Measurements from ENCODE around the gene VPS13A.

VPS13A gene

DNA sequence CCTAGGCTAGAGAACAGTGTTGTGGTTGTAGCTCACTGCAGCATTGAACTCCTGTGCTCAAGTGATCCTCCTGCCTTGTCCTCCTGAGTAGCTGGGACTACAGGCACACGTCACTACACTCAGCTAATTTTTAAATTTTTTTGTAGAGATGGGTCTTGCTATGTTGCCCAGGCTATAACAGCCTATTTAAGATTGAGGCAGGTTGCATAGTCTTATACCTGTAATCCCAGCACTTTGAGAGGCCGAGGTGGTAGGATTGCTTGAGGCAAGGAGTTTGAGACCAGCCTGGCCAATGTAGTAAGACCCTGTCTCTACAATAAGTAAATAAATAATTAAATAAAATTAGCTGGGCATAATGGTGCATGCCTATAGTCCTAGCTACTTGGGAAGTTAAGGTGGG, 79.9 kb downstream of the VPS13A start:
- TF ChIP-seq YY1 (IDR thresholded peaks at IDR 0.05; ENCODE audit: low read depth) (no peak), EGR1 (IDR thresholded peaks at IDR 0.05) (no peak), TAF1 (IDR thresholded peaks at IDR 0.05; ENCODE audit: low read depth) (no peak), FOXM1 (IDR thresholded peaks at IDR 0.05; ENCODE audit: borderline replicate concordance, low read depth) (no peak), NFIC (IDR thresholded peaks at IDR 0.05) (no peak), CREB1 (IDR thresholded peaks at IDR 0.05; ENCODE audit: low read depth) (no peak), ZBTB7A (IDR thresholded peaks at IDR 0.05; ENCODE audit: low read depth) (no peak), EP300 (IDR thresholded peaks at IDR 0.05; ENCODE audit: borderline replicate concordance) (no peak), RAD21 (IDR thresholded peaks at IDR 0.05; ENCODE audit: low read depth) (no peak), TEAD4 (IDR thresholded peaks at IDR 0.05) (no peak), CEBPB (IDR thresholded peaks at IDR 0.05) (no peak), TCF12 (IDR thresholded peaks at IDR 0.05; ENCODE audit: low read depth) (no peak)
- TF ChIP-seq, protein P1, sequence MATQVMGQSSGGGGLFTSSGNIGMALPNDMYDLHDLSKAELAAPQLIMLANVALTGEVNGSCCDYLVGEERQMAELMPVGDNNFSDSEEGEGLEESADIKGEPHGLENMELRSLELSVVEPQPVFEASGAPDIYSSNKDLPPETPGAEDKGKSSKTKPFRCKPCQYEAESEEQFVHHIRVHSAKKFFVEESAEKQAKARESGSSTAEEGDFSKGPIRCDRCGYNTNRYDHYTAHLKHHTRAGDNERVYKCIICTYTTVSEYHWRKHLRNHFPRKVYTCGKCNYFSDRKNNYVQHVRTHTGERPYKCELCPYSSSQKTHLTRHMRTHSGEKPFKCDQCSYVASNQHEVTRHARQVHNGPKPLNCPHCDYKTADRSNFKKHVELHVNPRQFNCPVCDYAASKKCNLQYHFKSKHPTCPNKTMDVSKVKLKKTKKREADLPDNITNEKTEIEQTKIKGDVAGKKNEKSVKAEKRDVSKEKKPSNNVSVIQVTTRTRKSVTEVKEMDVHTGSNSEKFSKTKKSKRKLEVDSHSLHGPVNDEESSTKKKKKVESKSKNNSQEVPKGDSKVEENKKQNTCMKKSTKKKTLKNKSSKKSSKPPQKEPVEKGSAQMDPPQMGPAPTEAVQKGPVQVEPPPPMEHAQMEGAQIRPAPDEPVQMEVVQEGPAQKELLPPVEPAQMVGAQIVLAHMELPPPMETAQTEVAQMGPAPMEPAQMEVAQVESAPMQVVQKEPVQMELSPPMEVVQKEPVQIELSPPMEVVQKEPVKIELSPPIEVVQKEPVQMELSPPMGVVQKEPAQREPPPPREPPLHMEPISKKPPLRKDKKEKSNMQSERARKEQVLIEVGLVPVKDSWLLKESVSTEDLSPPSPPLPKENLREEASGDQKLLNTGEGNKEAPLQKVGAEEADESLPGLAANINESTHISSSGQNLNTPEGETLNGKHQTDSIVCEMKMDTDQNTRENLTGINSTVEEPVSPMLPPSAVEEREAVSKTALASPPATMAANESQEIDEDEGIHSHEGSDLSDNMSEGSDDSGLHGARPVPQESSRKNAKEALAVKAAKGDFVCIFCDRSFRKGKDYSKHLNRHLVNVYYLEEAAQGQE (IDR thresholded peaks at IDR 0.05; ENCODE audit: low read depth): no peak
- TF ChIP-seq, protein P2, sequence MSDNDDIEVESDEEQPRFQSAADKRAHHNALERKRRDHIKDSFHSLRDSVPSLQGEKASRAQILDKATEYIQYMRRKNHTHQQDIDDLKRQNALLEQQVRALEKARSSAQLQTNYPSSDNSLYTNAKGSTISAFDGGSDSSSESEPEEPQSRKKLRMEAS (IDR thresholded peaks at IDR 0.05): no peak
- TF ChIP-seq, protein P3, sequence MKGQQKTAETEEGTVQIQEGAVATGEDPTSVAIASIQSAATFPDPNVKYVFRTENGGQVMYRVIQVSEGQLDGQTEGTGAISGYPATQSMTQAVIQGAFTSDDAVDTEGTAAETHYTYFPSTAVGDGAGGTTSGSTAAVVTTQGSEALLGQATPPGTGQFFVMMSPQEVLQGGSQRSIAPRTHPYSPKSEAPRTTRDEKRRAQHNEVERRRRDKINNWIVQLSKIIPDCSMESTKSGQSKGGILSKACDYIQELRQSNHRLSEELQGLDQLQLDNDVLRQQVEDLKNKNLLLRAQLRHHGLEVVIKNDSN (IDR thresholded peaks at IDR 0.05): no peak

DNA sequence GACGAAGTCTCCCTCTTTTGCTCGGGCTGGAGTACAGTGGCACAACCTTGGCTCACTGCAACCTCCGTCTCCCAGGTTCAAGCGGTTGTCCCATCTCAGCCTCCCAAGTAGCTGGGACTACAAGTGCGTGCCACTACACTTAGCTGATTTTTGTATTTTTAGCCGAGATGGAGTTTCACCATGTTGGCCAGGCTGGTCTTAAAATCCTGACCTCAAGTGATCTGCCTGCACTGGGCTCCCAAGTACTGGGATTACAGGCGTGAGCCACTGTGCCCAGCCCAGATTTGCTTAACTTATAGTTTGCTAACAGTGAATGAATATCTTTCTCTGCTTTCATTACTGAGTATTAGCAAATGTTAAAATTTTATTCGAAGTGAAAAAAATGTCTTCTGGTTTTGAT, 84.3 kb downstream of the VPS13A start:
- TF ChIP-seq RAD21 (IDR thresholded peaks at IDR 0.05; ENCODE audit: low read depth) (no peak), CEBPB (IDR thresholded peaks at IDR 0.05) (no peak), FOXM1 (IDR thresholded peaks at IDR 0.05; ENCODE audit: borderline replicate concordance, low read depth) (no peak), TCF12 (IDR thresholded peaks at IDR 0.05; ENCODE audit: low read depth) (no peak), CREB1 (IDR thresholded peaks at IDR 0.05; ENCODE audit: low read depth) (no peak), EGR1 (IDR thresholded peaks at IDR 0.05) (no peak), TAF1 (IDR thresholded peaks at IDR 0.05; ENCODE audit: low read depth) (no peak), EP300 (IDR thresholded peaks at IDR 0.05; ENCODE audit: borderline replicate concordance) (no peak), YY1 (IDR thresholded peaks at IDR 0.05; ENCODE audit: low read depth) (no peak), NFIC (IDR thresholded peaks at IDR 0.05) (no peak), TEAD4 (IDR thresholded peaks at IDR 0.05) (no peak), ZBTB7A (IDR thresholded peaks at IDR 0.05; ENCODE audit: low read depth) (no peak)
- TF ChIP-seq, protein P2 (IDR thresholded peaks at IDR 0.05): no peak
- TF ChIP-seq, protein P1 (IDR thresholded peaks at IDR 0.05; ENCODE audit: low read depth): no peak
- TF ChIP-seq, protein P3 (IDR thresholded peaks at IDR 0.05): no peak

DNA sequence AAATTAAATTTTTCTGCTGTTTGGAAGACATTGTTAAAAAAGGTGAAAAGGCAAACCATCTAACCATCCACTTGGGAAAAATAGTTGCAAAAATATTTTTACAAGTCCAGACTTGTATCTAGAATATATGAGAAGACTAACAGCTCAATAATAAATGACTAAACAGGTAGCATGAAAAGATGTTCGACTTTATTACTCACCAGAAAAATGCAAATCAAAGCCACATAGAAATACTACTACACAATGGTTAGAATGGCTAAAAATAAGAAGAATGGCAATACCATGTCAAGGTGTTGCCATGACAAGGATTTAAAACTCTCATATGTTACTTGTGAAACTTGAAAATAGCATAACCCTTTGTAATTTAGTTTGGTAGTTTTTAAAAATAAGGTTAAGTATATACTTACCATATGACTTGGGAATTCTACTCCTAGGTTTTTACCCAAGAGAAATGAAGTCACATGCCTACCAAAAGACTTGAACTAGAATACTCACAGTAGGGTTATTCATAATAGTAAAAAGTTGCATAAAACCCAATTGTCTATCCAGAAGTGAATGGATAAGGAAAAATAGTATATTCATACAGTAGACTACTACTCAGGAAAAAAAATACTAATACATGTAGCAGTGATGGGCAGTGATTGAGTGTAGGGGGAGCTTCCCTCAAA, 93.8 kb downstream of the VPS13A start:
- TF ChIP-seq EP300 (IDR thresholded peaks at IDR 0.05; ENCODE audit: borderline replicate concordance) (no peak), EGR1 (IDR thresholded peaks at IDR 0.05) (no peak), YY1 (IDR thresholded peaks at IDR 0.05; ENCODE audit: low read depth) (no peak), RAD21 (IDR thresholded peaks at IDR 0.05; ENCODE audit: low read depth) (no peak), CREB1 (IDR thresholded peaks at IDR 0.05; ENCODE audit: low read depth) (no peak), NFIC (IDR thresholded peaks at IDR 0.05) (no peak), FOXM1 (IDR thresholded peaks at IDR 0.05; ENCODE audit: borderline replicate concordance, low read depth) (no peak), TAF1 (IDR thresholded peaks at IDR 0.05; ENCODE audit: low read depth) (no peak), CEBPB (IDR thresholded peaks at IDR 0.05) (no peak), ZBTB7A (IDR thresholded peaks at IDR 0.05; ENCODE audit: low read depth) (no peak), TEAD4 (IDR thresholded peaks at IDR 0.05) (no peak)
- TF ChIP-seq, protein P3 (IDR thresholded peaks at IDR 0.05): no peak
- TF ChIP-seq, protein P2 (IDR thresholded peaks at IDR 0.05): no peak
- TF ChIP-seq, protein P1 (IDR thresholded peaks at IDR 0.05; ENCODE audit: low read depth): no peak
